Endothelial cell of umbilical vein (primary cell): Measurements from ENCODE around the gene FOXE1. TPM values are rescaled to one million over a fixed set of nuclear protein-coding genes. Genes with fewer than 3 reads are reported as not detected.

Experiments
- BruUV-seq: library from RNA; stranded (reverse); fragments of 400-500 nt; replicated peaks from 2 replicates; lab custom pipeline; 2021; lab: Mats Ljungman, UMichigan
- CTCF ChIA-PET: fragments of 300-600, 350-600 bp; sonication (Branson Sonifier 250); formaldehyde crosslinking; loops from one replicate; lab custom pipeline; 2021; ENCODE audit warnings: antibody characterized with exemption, inconsistent platforms; lab: Charles Lee
- POLR2A ChIA-PET: fragments of 300-600, 350-600 bp; sonication (Branson Sonifier 250); formaldehyde crosslinking; loops from one replicate; lab custom pipeline; 2021; ENCODE audit warnings: antibody characterized with exemption, inconsistent platforms; lab: Charles Lee
- DNase-seq: peaks from one replicate; pipeline ENCODE4 v3.0.0-alpha.2; 2011; ENCODE audit warnings: low read depth, low spot score
- FAIRE-seq: peaks from 2 replicates; lab custom pipeline; 2011; peaks lifted over from hg19 to GRCh38; lab: Jason Lieb, UNC
- H2AFZ ChIP-seq: 2 replicates; pipeline ENCODE4 v1.6.0; 2012; ENCODE audit warnings: low read depth, low read length, control low read depth, inconsistent platforms
- H3K27ac ChIP-seq: 2 replicates; pipeline ENCODE4 v1.5.1; 2011; ENCODE audit warnings: low read depth, mild to moderate bottlenecking, control low read depth, low read length, moderate library complexity; ENCODE audit not compliant: insufficient read depth
- H3K27me3 ChIP-seq, 2 experiments: 2 replicates each; pipeline versions ENCODE4 v1.6.0 to v1.6.1; 2011; ENCODE audit warnings: low read length in 2 of 2, mixed read lengths in 1 of 2; ENCODE audit not compliant: control insufficient read depth in 2 of 2, insufficient read depth in 2 of 2
- H3K36me3 ChIP-seq, 2 experiments: 2 replicates in 1 of 2; 3 replicates in 1 of 2; pipeline ENCODE4 v1.5.1; 2011; ENCODE audit warnings: low read length in 2 of 2, mild to moderate bottlenecking in 1 of 2, moderate library complexity in 1 of 2; ENCODE audit not compliant: control insufficient read depth in 2 of 2, insufficient read depth in 2 of 2; ENCODE audit errors: extremely low read depth in 1 of 2
- H3K4me1 ChIP-seq: 3 replicates; pipeline ENCODE4 v1.5.1; 2011; ENCODE audit warnings: mild to moderate bottlenecking, low read length; ENCODE audit not compliant: control insufficient read depth, insufficient read depth; ENCODE audit errors: extremely low read depth
- H3K4me2 ChIP-seq: 2 replicates; pipeline ENCODE4 v1.6.1; 2011; ENCODE audit warnings: low read length, control low read depth, mixed read lengths; ENCODE audit not compliant: insufficient read depth
- H3K4me3 ChIP-seq, 3 experiments: fragments of 200-600 bp in 1 of 3; sonication (generic), shearing (Covaris generic) in 1 of 3; replicated peaks in 1 of 3; 2 replicates each; pipeline ENCODE4 v1.5.1; 2011 to 2016; ENCODE audit warnings: control low read depth in 3 of 3, low read length in 3 of 3, mild to moderate bottlenecking in 2 of 3, inconsistent platforms in 1 of 3, low read depth in 1 of 3, moderate library complexity in 1 of 3; ENCODE audit not compliant: insufficient read depth in 1 of 3
- H3K79me2 ChIP-seq: 2 replicates; pipeline ENCODE4 v1.6.0; 2012; ENCODE audit warnings: low read length, inconsistent platforms; ENCODE audit not compliant: control insufficient read depth, insufficient read depth
- H3K9ac ChIP-seq: replicated peaks from 2 replicates; pipeline ENCODE3; 2011; ENCODE audit warnings: low read length, control low read depth; ENCODE audit not compliant: insufficient read depth; ENCODE audit errors: extremely low read depth
- H3K9me1 ChIP-seq: replicated peaks from 3 replicates; pipeline ENCODE4 v1.6.0; 2011; ENCODE audit warnings: mild to moderate bottlenecking, low read length; ENCODE audit not compliant: control insufficient read depth, insufficient read depth; ENCODE audit errors: extremely low read depth
- H3K9me3 ChIP-seq: replicated peaks from 2 replicates; pipeline ENCODE4 v1.5.1; 2012; ENCODE audit warnings: low read length, inconsistent platforms; ENCODE audit not compliant: control insufficient read depth, insufficient read depth
- H4K20me1 ChIP-seq: replicated peaks from 2 replicates; pipeline ENCODE3; 2011; ENCODE audit warnings: mild to moderate bottlenecking, low read length; ENCODE audit not compliant: control insufficient read depth, insufficient read depth; ENCODE audit errors: extremely low read depth
- CTCF ChIP-seq, 2 donors: IDR thresholded peaks; 1 replicate in 1 of 2; 2 replicates in 1 of 2; pipeline ENCODE4 v1.5.1; 2011; ENCODE audit warnings: low read length in 2 of 2, mild to moderate bottlenecking in 2 of 2, moderate library complexity in 2 of 2, control low read depth in 1 of 2, inconsistent platforms in 1 of 2, low read depth in 1 of 2; ENCODE audit not compliant: insufficient read depth in 1 of 2; ENCODE audit errors: extremely low read depth in 1 of 2
- EZH2 ChIP-seq: IDR thresholded peaks from 2 replicates; pipeline ENCODE4 v1.6.1; 2012; ENCODE audit warnings: borderline replicate concordance, low read depth, mild to moderate bottlenecking, moderate library complexity, low read length, inconsistent platforms; ENCODE audit not compliant: severe bottlenecking
- FOS ChIP-seq: IDR thresholded peaks from 2 replicates; pipeline ENCODE4 v1.6.1; 2011; ENCODE audit warnings: mild to moderate bottlenecking, low read length, moderate library complexity, borderline replicate concordance; ENCODE audit not compliant: insufficient read depth
- GATA2 ChIP-seq: IDR thresholded peaks from 2 replicates; pipeline ENCODE4 v1.7.0; 2011; ENCODE audit warnings: low read depth, mild to moderate bottlenecking, moderate library complexity, mixed read lengths, low read length; ENCODE audit not compliant: insufficient read length, insufficient read depth
- JUN ChIP-seq: IDR thresholded peaks from 2 replicates; pipeline ENCODE4 v1.6.1; 2011; ENCODE audit warnings: borderline replicate concordance, low read depth; ENCODE audit not compliant: insufficient read length, insufficient read depth
- MYC ChIP-seq: IDR thresholded peaks from one replicate; pipeline ENCODE4 v1.6.1; 2011; ENCODE audit warnings: mild to moderate bottlenecking, low read depth, low read length
- POLR2A ChIP-seq: IDR thresholded peaks from 2 replicates; pipeline ENCODE4 v1.6.1; 2012; ENCODE audit warnings: low read depth, mild to moderate bottlenecking, control low read depth, low read length
- POLR2AphosphoS5 ChIP-seq: IDR thresholded peaks from 2 replicates; pipeline ENCODE4 v1.6.1; 2012; ENCODE audit warnings: low read depth, mild to moderate bottlenecking, control low read depth, low read length, moderate library complexity; ENCODE audit not compliant: insufficient read depth
- dilution Hi-C: fragments of 300-500 bp; cut with MboI; formaldehyde crosslinking; loops from one replicate; pipeline ENCODE4 v1.15.0; 2019; ENCODE audit warnings: low sequenced_read_pairs; ENCODE audit not compliant: extremely low pct_ligation_motif_present
- intact Hi-C: fragments of 100-400 bp; cut with micrococcal nuclease; formaldehyde crosslinking; loops from one replicate; pipeline ENCODE4 v1.10.0; 2022
- polyA plus RNA-seq, 4 experiments: library from polyadenylated mRNA; depleted of rRNA in 3 of 4; stranded (reverse) in 3 of 4; unstranded in 1 of 4; fragments of >200 nt; gene quantifications; 2 replicates each; pipeline versions ENCODE4 v1.2.1 to v1.2.3, GENCODE V29; 2011 to 2012; ENCODE audit warnings: missing spikeins in 1 of 4
- total RNA-seq: library from RNA; stranded (reverse); gene quantifications from 2 replicates; pipeline ENCODE4 v1.2.3, GENCODE V29; 2021
- TF ChIP-seq, protein P1 (sequence below): IDR thresholded peaks from 2 replicates; pipeline ENCODE4 v1.6.1; 2011; ENCODE audit not compliant: insufficient read depth, insufficient read length

Gene FOXE1
- total and polyA plus RNA-seq, 2 donors (not counting 3 experiments of a cell fraction or from before 2014, with no cell fraction given) = not detected

DNA sequence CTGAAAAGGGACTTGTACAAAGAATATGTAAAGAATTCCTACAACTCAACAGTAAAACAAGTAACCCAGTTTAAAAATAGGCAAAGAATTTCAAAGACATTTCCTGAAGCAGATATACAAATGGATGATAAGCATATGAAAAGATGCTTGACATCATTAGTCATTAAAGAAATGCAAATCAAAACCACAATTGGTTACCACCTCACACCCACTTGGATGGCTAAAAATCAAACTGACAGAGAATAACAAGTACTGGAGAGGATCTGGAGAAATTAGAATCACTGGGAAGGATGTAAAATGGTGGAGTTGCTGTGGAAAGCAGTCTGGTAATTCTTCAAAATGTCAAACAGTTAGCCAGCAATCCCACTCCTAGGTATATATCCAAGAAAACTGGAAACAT, 12.5 kb upstream of the FOXE1 start:
- Histone ChIP-seq H3K9ac (no peak overlapping the region), H3K9me3 (no peaks in the 10 kb centered on the region), H3K4me2 (no peak overlapping the region), H3K9me1 (no peaks in the 10 kb centered on the region), H3K27me3 (peaks cover 12 to 42% of the 10 kb centered on the region in 2 experiments), H3K36me3 (no peaks in the 10 kb centered on the region), H4K20me1 (no peaks in the 10 kb centered on the region), H3K27ac (no peak overlapping the region), H2AFZ (no peak overlapping the region), H3K4me1 (no peaks in the 10 kb centered on the region), H3K4me3 (no peak overlapping the region), H3K79me2 (no peaks in the 10 kb centered on the region)
- dilution Hi-C loops (no loop called here), intact Hi-C loops (no loop called here)
- no peak for TF ChIP-seq FOS
- TF ChIP-seq EZH2 = no peak
- no peak for TF ChIP-seq GATA2
- ChIA-PET CTCF (no interaction called here), POLR2A (no interaction called here)
- DNase-seq (no peak), FAIRE-seq (no peak)
- no TSS peak for BruUV-seq

- H3K4me1 ChIP-seq = no peaks in the 10 kb centered on the region
- TF ChIP-seq EZH2 (no peak), JUN (no peak), CTCF (IDR thresholded peaks at IDR 0.05; ENCODE audit: extremely low read depth in 1 of 2, insufficient read depth in 1 of 2, low read depth in 1 of 2, low read length in 2 of 2) (no peak), POLR2AphosphoS5 (no peak), FOS (no peak), POLR2A (no peak), GATA2 (no peak), MYC (no peak)
- TF ChIP-seq, protein P1, sequence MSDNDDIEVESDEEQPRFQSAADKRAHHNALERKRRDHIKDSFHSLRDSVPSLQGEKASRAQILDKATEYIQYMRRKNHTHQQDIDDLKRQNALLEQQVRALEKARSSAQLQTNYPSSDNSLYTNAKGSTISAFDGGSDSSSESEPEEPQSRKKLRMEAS = no peak
- H4K20me1 ChIP-seq = no peaks in the 10 kb centered on the region
- CTCF ChIA-PET = interaction anchor here (1.0 to 1.9 kb wide), 3 partner anchors 11 to 80 kb away, joined by 3 to 10 read pairs (median 5); no protein-coding TSS in a partner anchor
- POLR2A ChIA-PET = no interaction called here
- H2AFZ ChIP-seq = no peak overlapping the region
- no TSS peak for BruUV-seq
- intact Hi-C loops = no loop called here
- dilution Hi-C loops = no loop called here
- no peaks in the 10 kb centered on the region for H3K9me3 ChIP-seq
- no peaks in the 10 kb centered on the region for H3K9me1 ChIP-seq
- no peaks in the 10 kb centered on the region for H3K36me3 ChIP-seq
- H3K27me3 ChIP-seq = peaks cover 32 to 63% of the 10 kb centered on the region in 2 experiments
- no peak overlapping the region for H3K27ac ChIP-seq
- H3K79me2 ChIP-seq = no peaks in the 10 kb centered on the region
- no peak overlapping the region for H3K4me2 ChIP-seq
- FAIRE-seq (no peak), DNase-seq (no peak)
- no peak overlapping the region for H3K9ac ChIP-seq
- H3K4me3 ChIP-seq = no peak overlapping the region
Measured at GRCh38 chr9:97842960-97843359, 10.1 kb upstream of the FOXE1 start.
